Stimulated activated naive CD4-positive, alpha-beta T cell treated with Interleukin-2 at 50 U/mL for 16 hours (primary cell): ENCODE data around the gene CELSR3.

ENCODE experiments used
- DNase-seq: peaks from one replicate; lab custom pipeline; 2025; lab: John Stamatoyannopoulos, UW

Gene CELSR3

DNA sequence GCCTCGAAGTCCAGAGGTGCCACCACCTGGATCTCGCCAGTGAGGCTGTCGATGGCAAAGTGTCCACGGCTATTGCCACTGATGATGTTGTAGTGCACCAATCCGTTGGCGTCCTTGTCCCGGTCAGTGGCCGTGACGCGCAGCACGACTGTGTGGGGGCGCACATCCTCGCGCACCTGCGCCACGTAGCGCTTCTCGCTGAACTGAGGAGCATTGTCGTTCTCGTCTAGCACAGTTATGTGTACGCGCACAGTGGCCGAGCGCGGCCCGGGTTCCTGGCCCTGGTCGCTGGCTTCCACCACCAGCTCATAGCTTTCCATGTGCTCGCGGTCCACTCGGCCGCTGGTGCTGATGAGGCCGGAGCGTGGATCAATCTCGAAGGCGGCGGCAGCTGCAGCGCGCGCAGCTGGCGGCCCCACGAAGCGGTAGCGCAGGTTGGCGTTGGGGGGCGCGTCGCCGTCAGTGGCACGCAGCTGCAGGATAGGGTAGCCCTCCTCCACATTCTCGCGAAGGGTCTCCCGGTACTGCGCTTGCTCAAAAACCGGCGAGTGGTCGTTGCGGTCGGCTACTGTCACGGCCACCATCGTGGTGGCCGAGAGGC is 1.8 kb downstream of the CELSR3 start:
- no peak for DNase-seq

DNA sequence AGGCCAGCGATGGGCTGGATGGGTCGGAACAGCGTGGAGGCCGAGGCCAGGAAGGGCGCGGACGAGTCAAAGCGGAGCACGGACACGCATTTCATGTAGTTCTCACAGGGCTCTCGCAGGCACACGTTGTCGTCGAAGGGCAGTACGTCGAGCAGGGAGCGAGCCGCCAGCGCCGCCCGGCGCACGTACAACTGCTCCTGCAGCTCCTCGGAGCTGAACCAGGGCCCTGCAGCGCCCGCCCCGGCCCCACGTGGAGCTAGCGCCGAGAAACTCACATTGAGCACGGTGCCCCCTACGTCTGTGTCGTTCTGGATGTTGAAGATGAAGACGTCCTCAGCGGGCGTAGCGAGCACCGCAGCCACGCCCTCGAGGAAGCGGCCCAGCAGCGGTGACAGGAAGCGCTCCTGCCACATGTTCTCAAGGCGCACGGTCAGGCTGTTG is 5.8 kb downstream of the CELSR3 start:
- DNase-seq = peak; percentile 8

DNA sequence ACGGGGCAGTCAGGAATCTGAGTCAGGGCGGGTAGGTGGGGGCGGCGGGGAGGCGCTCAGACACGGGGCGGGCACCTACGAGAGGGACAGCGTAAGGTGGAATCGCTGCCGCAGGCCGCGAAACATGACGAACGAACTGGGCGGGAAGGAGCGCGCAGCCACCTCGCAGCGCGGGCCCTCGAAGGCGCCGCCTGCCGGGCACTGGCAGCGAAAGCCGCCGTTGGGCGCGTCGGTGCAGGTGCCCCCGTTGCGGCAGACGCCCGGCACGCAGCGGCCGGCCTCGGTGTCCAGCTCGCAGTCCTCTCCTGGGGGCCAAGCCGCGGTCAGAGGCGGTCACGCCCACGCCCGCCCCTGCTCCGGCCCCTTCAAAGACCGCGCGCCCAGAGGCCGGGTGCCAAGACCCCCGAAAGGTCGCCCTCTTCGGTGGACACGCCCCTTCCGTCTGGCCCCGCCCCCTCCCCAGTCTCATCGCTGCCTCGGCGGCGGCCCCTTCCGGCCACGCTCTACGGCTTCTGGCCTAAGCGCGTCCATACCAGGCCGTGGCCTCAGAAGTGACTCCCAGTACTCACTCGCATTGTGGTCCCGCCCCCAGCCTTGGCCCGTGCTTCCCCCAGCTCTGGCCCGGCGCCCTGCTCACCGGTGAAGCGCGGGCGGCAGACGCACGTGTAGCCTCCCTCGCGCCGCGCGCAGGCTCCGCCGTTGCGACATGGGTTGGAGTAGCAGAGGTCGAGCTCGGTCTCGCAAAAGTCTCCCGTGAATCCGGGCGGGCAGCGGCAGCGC is 6.4 kb downstream of the CELSR3 start:
- DNase-seq = peak; percentile 86

DNA sequence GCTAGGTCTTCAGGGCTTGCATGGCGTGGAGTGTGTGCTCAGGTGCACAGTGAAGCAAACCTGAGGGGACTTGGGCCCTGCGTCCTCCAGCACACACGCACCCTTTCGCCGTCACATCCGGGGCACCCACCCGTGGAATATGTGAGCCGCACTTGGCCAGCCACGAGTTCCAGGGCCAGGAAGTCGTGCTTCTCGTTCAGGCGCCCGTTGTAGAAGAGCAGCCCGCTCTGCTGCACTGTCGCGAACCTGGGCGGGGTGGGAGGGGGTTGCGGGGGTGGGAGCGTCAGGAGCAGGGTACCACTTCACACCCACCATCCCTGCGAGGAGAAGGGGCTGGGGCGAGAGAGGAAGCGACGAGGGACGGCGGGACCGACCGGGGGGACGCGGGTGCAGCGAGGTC is 7.1 kb downstream of the CELSR3 start:
- peak; percentile 74 for DNase-seq

DNA sequence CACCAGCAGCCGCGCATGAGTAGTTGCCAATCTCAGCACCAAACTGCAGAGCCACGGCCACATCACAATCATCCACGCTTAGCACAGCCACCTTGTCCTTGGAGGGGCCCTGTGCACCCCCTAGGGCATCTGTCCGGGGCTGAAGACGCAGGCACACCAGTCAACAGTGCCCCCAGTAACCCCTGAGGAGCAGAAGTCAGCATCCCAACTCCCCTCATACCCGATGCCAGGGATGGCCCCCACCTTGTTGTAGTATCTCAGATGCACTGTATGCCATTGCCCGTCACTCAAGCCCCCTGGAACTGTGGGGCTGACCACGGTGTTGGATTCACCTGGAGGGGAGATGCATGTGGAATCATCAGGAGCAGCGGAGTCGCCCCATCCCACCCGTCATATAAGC is 7.6 kb downstream of the CELSR3 start:
- no peak for DNase-seq

DNA sequence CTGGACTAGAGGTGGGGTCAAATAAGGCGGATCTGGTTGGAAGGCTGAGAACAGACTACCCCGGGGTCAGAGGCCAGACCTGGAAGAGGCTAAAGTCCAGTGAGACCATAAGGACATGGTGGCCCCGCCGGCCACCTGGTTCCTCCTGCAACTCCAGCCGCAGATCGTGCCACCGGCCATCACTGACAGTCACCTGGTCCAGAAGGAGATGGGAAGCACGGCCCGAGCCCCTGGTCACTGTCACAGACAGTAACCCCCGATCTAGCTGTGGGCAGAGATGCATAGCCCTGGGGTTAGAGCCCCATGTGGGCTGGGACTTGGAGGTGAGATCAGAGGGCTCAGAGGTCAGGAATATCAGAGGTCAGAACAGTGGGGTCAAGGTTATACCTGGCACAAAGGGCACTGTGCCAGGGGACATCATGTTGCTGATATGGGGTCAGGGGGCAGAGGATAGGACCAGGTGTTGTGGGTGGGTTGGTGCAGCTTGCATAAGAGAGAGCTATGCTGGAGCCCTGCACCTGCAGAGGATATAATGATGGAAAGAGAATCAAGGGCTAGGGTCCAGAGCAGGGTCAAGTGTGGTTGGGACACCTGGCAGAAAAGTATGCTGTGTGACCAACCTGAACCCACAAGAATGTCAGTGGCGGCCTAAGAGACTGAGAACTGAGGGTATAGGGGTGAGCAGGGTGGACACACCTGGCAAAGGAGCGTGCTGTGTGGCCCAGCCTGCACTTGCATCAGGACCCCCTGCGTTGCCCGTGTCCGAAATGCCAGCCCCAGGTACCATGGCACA is 9.6 kb downstream of the CELSR3 start:
- DNase-seq = no peak

DNA sequence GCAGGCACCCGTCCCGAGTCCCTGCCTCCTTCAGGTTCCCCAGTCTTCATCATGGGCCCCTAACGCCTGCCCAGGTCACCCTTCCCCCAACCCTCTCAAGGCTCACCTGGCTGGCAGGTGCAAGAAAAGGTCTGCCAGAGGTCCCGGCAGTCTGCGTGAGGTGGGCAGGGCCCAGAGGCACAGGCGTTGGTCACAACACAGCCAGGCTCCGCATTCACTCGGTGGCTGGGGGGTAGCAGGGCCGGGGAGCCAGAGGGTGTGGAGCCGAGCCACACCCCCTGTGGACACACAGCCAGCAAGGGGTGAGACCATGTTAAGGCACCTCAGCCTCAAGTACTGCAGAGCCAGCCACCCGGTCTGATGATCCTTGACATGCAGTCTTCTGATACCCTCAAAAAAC is 10.9 kb downstream of the CELSR3 start:
- no peak for DNase-seq

DNA sequence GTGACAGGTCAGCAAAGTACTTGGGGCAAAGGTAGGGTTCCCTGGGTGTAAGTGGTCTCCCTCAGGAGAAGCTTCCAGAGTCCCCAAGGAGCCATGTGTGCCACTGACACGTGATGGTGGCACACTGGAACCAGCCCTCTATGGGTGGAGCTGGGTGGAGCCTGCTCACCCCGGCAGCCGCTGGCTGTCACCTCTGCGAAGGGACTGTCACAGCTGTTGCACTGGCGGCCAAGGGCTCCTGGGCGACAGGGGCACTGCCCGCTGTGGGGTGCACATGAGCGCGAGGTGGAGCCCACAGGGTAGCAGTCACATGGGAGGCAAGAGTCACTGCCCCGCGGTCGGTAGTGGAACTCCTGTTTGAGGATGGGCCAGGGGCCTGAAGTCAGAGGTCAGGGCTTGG is 12.0 kb downstream of the CELSR3 start:
- no peak for DNase-seq

DNA sequence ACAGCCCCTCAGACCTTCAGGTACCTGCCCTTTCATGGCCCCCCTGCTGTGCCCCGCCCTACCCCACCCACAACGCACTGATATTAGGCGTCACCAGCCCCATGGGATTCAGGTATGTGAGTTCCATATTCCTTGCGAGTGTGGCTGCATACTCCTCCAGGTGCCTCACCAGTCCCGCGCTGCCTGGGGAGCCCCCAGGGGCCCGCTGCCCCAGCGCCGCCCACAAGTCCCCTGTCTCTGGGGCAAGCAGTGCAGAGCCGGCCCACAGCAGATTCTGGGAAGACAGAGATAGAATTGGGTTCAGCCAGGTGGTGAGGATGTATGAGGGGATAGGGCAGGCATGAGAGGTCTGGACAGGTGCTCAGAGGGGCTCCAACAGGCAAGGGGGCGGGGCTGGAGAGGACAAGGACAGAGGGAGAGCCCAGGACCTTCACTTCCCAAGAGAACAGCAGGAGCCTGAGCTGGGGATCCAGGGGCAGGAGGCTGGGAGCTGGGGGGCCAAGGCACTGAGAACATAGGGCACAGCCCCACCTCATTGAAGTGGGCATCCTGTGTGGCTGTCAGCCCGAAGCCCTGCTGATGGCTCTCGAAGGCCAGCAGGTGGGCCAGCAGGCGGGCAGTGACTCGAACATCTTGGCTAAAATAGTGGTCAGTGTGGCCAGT is 14.4 kb downstream of the CELSR3 start:
- no peak for DNase-seq

DNA sequence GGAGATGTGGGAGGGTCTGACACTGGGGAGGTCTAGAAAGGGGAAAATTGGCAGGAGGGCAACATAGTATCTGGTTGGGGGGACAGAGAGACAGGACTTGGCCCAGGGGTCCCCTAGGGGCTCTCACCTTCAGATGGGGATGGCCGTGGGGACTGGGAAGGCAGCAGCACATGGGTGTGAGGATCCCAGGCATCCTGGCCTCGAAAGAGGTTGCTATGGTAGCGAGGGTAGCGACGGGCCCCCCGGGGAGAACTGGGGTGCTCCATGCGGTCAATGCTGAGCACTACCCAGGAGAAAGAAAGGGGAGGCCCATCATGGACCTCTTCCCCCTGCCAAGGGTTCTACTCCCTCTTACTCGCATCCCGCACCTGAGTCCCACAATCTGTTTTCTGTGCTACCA is 15.0 kb downstream of the CELSR3 start:
- DNase-seq = no peak

DNA sequence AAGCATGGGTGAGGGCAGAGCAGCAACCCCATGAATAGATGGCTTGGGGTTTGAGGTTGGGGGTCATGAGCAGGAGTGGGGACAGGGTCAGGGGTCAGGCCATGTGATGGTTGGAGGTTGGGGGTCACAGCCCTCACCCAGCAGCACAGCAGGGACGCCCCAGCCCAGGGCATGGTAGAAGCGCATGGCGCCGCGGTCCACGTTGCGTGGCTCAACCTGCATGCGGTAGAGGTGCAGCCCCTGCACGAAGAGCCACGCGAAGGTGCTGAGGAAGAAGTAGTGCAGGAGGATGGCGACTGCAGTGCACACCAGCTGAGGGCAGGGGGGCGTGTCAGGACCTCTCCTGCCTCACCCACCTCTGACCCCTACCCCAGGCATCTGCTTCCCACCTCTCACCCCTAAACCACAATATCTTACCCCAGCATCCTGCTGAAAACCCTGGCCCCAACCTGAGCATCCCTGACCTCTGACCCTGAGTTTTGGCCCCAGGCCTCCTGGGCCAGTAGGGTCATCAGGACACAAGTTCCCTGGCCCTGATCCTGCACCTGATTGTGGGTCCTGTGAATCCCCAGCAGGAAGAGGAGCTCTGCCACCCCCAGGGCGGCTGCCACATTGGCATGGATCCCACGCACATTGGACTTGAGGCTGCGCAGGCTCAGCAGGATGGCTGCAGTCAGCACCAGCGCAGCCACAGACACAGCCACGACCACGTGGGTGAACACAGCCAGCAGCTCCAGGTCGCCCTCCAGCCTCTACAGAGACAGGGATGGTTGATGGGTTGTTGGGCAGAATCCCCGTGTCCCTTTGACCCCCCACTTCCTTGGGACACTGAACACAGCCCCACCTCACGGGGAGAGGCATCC is 17.6 kb downstream of the CELSR3 start:
- no peak for DNase-seq

DNA sequence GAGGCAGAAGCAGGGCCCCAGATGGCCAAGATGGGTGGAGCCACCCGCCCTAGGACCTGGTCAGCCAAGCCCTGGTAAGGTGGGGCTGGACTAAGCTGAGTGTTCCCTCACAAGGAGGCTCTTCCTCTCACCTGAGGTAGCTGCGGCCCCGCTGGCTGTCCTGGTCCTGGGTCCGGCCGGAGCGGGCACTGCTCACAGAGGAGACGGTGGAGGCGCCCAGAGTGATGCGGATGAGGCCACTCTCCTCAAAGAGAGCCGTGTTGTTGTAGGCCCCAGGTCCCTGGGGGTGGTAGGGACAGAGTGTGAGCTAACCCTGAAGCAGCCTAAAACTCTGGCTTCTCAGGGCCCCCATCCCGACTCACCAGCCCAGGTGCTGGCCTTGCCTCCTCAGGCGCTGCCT is 20.1 kb downstream of the CELSR3 start:
- DNase-seq = no peak

DNA sequence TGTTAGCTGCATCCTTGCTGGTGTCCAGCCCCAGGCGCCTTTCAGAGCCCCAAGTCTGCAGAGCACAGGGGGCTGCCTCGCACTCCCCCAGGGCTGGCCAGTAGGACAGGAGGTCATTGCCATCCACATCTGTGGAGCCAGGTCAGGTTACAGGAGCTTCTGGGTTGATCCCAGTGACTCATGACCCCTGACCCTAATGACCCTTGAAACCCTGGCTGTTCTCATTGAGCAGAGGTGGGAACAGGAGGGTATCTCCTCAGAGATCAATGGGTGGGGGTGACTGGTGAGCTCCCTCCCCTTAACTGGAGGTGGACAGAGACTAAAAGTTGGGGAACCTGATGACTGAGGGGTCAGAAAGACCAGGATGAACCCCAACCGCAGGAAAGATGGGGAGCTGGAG is 21.3 kb downstream of the CELSR3 start:
- DNase-seq = no peak

DNA sequence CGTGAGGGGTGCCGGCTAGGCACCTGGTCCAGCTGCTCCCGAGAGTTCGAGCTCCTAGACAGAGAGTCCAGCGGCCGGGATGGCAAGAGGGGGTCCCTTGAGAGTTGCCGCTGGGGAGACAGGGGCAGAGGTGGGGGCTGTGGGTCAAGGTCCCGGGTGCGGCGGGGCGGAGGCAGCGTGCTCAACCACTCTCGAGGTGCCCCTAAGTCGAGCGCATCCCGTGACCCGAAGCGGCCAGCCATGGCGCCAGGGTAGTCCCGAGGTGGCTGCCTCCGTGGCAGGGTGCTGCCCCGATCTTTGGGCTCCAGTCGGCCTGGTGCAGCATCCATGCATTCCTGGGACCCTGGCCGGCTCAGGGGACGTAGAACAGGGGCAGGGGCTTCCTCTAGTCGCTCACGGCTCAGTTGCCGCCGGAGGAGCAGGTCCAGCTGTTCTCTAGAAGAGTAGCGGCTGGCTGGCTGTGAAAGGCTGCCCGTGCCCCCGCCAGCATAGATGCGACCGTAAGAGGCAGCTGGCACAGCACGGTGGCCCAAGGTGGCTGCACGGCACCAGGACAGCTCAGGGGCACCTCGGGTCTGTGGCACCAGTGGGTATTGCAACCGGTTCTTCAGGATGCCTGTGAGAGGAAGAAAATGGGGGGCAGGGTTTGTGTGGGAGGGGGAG is 22.6 kb downstream of the CELSR3 start:
- no peak for DNase-seq

DNA sequence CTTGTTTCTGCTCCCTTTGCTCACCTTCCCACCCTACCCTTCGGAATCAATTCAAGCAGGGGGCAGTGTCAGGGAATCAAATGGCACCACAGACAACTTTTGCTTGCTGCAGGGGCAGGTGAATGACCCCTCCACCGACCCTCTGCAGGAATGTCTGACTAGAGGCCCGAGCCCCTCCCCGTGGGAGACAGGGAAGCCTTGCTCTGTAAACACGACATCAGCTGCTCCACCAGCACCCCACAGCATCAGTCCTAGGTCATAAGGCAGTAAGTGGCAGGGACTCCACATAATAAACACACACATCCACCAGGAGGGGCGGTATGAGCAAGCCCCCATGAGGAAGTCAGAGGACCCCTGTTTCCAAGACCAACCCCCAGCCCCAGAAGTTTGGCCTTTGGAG is 25.4 kb downstream of the CELSR3 start:
- DNase-seq = no peak

DNA sequence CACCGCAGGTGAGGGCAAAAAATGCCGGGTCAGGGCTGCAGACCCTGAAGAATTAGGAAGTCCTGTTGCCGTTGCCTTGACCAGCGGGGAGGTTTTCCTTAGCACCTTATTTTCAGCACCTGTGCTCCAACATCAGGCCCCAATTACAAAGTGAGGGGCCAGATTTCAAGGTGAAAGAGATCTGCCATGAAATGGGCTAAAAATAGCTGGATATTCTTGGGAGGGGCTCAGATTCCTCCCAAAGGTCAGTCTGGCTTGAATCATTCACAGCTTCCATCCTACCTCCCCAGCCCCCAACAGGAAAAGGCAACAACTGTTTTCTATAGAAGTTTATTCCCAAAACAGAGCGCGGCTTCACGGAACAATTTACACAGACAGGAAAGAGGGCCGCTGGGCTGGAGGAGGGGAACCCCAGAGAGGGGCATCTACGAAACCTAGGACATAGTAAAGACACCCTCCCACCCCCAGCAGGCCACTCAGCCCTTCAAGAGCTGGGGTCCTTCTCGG is 26.5 kb downstream of the CELSR3 start:
- no peak for DNase-seq

DNA sequence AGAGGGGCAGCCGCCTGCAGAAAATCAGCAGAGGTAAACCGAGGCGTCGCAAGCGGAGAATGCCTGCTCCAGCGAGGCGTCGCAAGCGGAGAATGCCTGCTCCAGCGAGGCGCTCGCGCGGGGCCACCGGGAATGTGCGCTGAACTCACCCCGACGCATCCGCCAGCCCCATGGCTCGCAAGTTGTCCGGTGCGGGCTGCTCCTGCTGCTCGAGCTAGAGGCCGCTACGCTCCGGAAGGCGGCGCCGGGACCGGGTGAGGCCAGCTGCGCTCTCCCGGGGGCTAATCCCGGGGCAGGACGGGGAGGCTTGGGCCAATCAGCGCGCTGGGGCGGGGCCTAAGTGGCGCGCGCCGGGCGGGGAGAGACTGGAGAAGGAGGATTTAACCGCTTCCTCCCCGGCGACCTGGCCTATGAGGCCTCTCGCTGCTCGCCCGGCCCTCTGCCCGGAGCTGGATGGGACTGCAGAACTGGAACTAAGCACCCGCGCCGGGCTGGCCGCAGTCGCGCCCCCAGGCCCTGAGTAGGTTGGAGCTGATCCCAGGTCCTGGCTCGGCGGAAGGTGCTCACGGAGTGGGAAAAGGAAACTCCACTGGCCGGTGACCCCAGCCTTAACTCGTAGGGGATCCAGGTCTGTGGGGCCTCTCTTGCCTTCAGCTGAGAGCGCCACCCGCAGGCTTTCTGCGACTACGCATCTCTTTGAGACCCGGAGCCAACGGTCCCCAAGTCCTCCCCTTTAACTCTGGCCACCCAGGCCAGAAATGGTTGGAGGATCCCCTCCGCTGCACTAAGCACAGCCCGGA is 27.3 kb downstream of the CELSR3 start, which contains the start of gene SLC26A6:
Gene SLC26A6 (minus strand): TSS at position 240 of the 800 bp plus-strand sequence. CDS start 68 bp downstream, at position 172.
- peak; percentile 93 for DNase-seq

DNA sequence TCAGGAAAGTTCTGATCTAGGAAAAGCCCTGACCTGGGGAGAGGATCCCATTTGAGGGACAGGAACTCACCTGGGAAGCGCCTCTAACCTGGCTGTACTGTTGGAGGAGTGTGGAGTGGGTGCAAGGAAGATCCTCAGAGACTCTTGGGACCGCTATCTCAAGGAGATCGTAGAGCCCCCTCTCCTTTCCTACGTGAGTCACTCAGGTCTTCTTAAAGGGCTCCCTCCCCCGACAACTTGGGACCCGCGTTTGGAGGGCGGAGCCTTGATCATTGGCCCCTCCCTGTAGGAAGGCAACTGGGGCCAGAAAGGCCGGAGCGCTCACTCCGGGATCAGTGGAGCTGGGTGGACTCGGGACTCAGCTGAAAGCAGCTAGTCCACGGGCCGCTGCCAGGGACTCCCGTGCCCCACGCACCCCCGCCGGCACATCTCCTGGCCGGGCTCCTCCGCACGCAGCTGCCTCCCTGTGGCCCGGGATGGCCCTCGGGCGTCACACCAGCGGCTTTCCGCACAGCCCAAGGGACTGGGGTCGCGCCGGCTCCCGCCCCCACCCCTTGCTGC is 27.9 kb downstream of the CELSR3 start:
- DNase-seq = peak; percentile 23

DNA sequence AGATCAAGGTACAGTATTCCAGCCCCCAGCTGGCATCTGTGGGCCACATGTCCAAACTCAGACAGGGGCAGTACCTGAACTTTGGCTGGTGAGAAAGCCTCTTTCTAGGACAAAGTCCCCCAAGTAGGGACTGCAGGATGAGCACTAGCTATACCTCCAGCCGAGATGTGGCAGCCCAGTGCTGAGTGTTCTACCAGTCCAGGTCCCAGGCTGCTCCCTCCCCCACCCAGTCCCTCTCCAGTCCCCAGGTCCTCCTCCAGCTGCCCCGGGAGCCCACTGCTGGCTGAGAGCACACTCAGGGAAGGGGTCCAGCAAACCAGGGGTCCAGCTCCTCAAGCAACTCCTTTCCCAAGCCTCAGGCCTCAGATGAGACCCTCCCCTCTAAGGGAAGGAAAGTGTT is 28.9 kb downstream of the CELSR3 start:
- no peak for DNase-seq
